Renal cortical epithelial cell (primary cell): ENCODE data around the gene SFI1. TPM values are rescaled to one million over a fixed set of nuclear protein-coding genes. Genes with fewer than 3 reads are reported as not detected.
A peak's percentile ranks its signal among the peaks of the same experiment; 100 is the strongest.
"Not testable (repeated sequence)": the region's sequence is repeated elsewhere in the genome, so short reads cannot be mapped to it uniquely, and the experiment has no call there.

ENCODE experiments used
- DNase-seq: peaks from one replicate; pipeline ENCODE4 v3.0.0-alpha.2; 2011; ENCODE audit warnings: low read depth
- total RNA-seq: library from RNA; depleted of rRNA; stranded (reverse); fragments of >200 nt; gene quantifications from 2 replicates; pipeline ENCODE4 v1.2.3, GENCODE V29; 2014

SFI1 gene
- total RNA-seq, 1 donor from 2014 or later = 20.2 TPM

GRCh38 chr22:31490496-31490925 lies 5.8 kb upstream of the SFI1 start:
- peak; percentile 72 for DNase-seq

GRCh38 chr22:31491218-31491962 lies 4.9 kb upstream of the SFI1 start:
- no peak for DNase-seq

GRCh38 chr22:31492151-31492550 lies 4.2 kb upstream of the SFI1 start:
- DNase-seq = no peak

GRCh38 chr22:31493355-31493754 lies 3.0 kb upstream of the SFI1 start:
- DNase-seq = not testable (repeated sequence)

GRCh38 chr22:31495343-31495742 lies 993 bp upstream of the SFI1 start:
- no peak for DNase-seq

GRCh38 chr22:31496735-31497146 lies 405 bp downstream of the SFI1 start:
- DNase-seq = no peak

GRCh38 chr22:31497148-31497938 lies 1.0 kb downstream of the SFI1 start:
- no peak for DNase-seq

- no peak for DNase-seq
Measured at GRCh38 chr22:31501738-31502137, 5.4 kb downstream of the SFI1 start.

- no peak for DNase-seq
Measured at GRCh38 chr22:31503211-31503964, 7.1 kb downstream of the SFI1 start.

- DNase-seq = peak; percentile 36
Measured at GRCh38 chr22:31504282-31504681, 7.9 kb downstream of the SFI1 start.

GRCh38 chr22:31507517-31507916 lies 11.2 kb downstream of the SFI1 start:
- DNase-seq = not testable (repeated sequence)

- DNase-seq = no peak
Measured at GRCh38 chr22:31508536-31508935, 12.2 kb downstream of the SFI1 start.

GRCh38 chr22:31509061-31509762 lies 12.9 kb downstream of the SFI1 start:
- no peak for DNase-seq

- DNase-seq = no peak
Measured at GRCh38 chr22:31520051-31520450, 23.7 kb downstream of the SFI1 start.

- not testable (repeated sequence) for DNase-seq
Measured at GRCh38 chr22:31524132-31524531, 27.8 kb downstream of the SFI1 start.

- DNase-seq = no peak
Measured at GRCh38 chr22:31526270-31526669, 29.9 kb downstream of the SFI1 start.

- DNase-seq = no peak
Measured at GRCh38 chr22:31530823-31531195, 34.5 kb downstream of the SFI1 start.

- no peak for DNase-seq
Measured at GRCh38 chr22:31532060-31532459, 35.7 kb downstream of the SFI1 start.

GRCh38 chr22:31533374-31533773 lies 37.0 kb downstream of the SFI1 start:
- no peak for DNase-seq

GRCh38 chr22:31537019-31537535 lies 40.7 kb downstream of the SFI1 start:
- no peak for DNase-seq

GRCh38 chr22:31538815-31539214 lies 42.5 kb downstream of the SFI1 start:
- DNase-seq = no peak

GRCh38 chr22:31540166-31540565 lies 43.8 kb downstream of the SFI1 start:
- not testable (repeated sequence) for DNase-seq
